IMR-90 (cell line): Measurements from ENCODE around the gene ATRNL1. TPM values are rescaled to one million over a fixed set of nuclear protein-coding genes. Genes with fewer than 3 reads are reported as not detected.

Experiments used
- ATAC-seq: fragments of 200-7000 bp; cut with Tn5 transposase; 2 replicates; pipeline ENCODE4 v1.9.1; 2020; ENCODE audit warnings: low read depth, mild to moderate bottlenecking, moderate library complexity
- BruUV-seq: library from RNA; stranded (reverse); fragments of 400-500 nt; replicated peaks from 2 replicates; lab custom pipeline; 2021; lab: Mats Ljungman, UMichigan
- CTCF ChIA-PET: fragments of 300-600 bp; formaldehyde crosslinking; extraction: SDS; loops from one replicate; lab custom pipeline; 2021; ENCODE audit warnings: antibody characterized with exemption; lab: Yijun Ruan, JAX
- POLR2A ChIA-PET: fragments of 300-600 bp; sonication (Branson Sonifier 250); formaldehyde crosslinking; loops from one replicate; lab custom pipeline; 2022; ENCODE audit warnings: antibody characterized with exemption; ENCODE audit not compliant: unreplicated experiment; lab: Charles Lee
- DNase-seq: peaks from one replicate; pipeline ENCODE4 v3.0.0; 2013
- H2AFZ ChIP-seq: replicated peaks from 2 replicates; pipeline ENCODE3; 2013; ENCODE audit warnings: low read length, mild to moderate bottlenecking; ENCODE audit not compliant: poor library complexity
- H2AK5ac ChIP-seq: 2 replicates; pipeline ENCODE4 v1.6.1; 2013; ENCODE audit warnings: low read depth, low read length, inconsistent platforms
- H2AK9ac ChIP-seq: replicated peaks from 2 replicates; pipeline ENCODE3; 2013; ENCODE audit warnings: mild to moderate bottlenecking, low read depth, low read length, moderate library complexity; ENCODE audit not compliant: poor library complexity
- H2BK120ac ChIP-seq: 2 replicates; pipeline ENCODE4 v1.6.1; 2013; ENCODE audit warnings: low read depth, low read length, inconsistent platforms
- H2BK15ac ChIP-seq: 3 replicates; pipeline ENCODE4 v1.6.1; 2013; ENCODE audit warnings: low read depth, low read length, inconsistent platforms
- H2BK20ac ChIP-seq: 2 replicates; pipeline ENCODE4 v1.6.1; 2013; ENCODE audit warnings: low read depth, mild to moderate bottlenecking, inconsistent platforms, low read length, moderate library complexity
- H2BK5ac ChIP-seq: 2 replicates; pipeline ENCODE4 v1.6.1; 2013; ENCODE audit warnings: mild to moderate bottlenecking, low read depth, low read length, inconsistent platforms; ENCODE audit not compliant: poor library complexity, severe bottlenecking
- H3K14ac ChIP-seq: replicated peaks from 2 replicates; pipeline ENCODE4 v1.6.1; 2013; ENCODE audit warnings: low read depth, low read length, inconsistent platforms
- H3K18ac ChIP-seq: 2 replicates; pipeline ENCODE4 v1.6.1; 2013; ENCODE audit warnings: low read depth, low read length, control low read depth
- H3K23ac ChIP-seq: 2 replicates; pipeline ENCODE4 v1.6.1; 2013; ENCODE audit warnings: low read depth, low read length, inconsistent platforms
- H3K27ac ChIP-seq: 2 replicates; pipeline ENCODE4 v1.5.1; 2013; ENCODE audit warnings: mild to moderate bottlenecking, control low read depth, low read length; ENCODE audit not compliant: insufficient read depth
- H3K27me3 ChIP-seq: 2 replicates; pipeline ENCODE4 v1.6.1; 2013; ENCODE audit warnings: low read length; ENCODE audit not compliant: control insufficient read depth, insufficient read depth
- H3K36me3 ChIP-seq: 2 replicates; pipeline ENCODE4 v1.6.1; 2013; ENCODE audit warnings: low read length, mixed read lengths; ENCODE audit not compliant: control insufficient read depth, insufficient read depth
- H3K4ac ChIP-seq: 2 replicates; pipeline ENCODE4 v1.6.1; 2013; ENCODE audit warnings: low read depth, low read length, inconsistent platforms
- H3K4me1 ChIP-seq: 2 replicates; pipeline ENCODE4 v1.6.1; 2013; ENCODE audit warnings: low read length, mixed read lengths; ENCODE audit not compliant: control insufficient read depth, insufficient read depth
- H3K4me2 ChIP-seq: 2 replicates; pipeline ENCODE4 v1.6.1; 2013; ENCODE audit warnings: low read depth, mild to moderate bottlenecking, control low read depth, low read length, moderate library complexity
- H3K4me3 ChIP-seq: 2 replicates; pipeline ENCODE4 v1.5.1; 2013; ENCODE audit warnings: low read depth, mild to moderate bottlenecking, control low read depth, low read length, moderate library complexity; ENCODE audit not compliant: insufficient read depth
- H3K56ac ChIP-seq: 2 replicates; pipeline ENCODE4 v1.6.1; 2013; ENCODE audit warnings: low read length, inconsistent platforms; ENCODE audit not compliant: insufficient read depth; ENCODE audit errors: extremely low read depth
- H3K79me1 ChIP-seq, 2 experiments: 2 replicates each; pipeline ENCODE4 v1.6.1; 2013; ENCODE audit warnings: low read length in 2 of 2, inconsistent platforms in 1 of 2, low read depth in 1 of 2
- H3K9ac ChIP-seq: 2 replicates; pipeline ENCODE4 v1.6.1; 2013; ENCODE audit warnings: low read depth, low read length, control low read depth
- H3K9me1 ChIP-seq: 2 replicates; pipeline ENCODE4 v1.6.1; 2013; ENCODE audit warnings: low read length, inconsistent platforms; ENCODE audit not compliant: insufficient read depth
- H3K9me3 ChIP-seq: 2 replicates; pipeline ENCODE4 v1.6.1; 2013; ENCODE audit warnings: low read length; ENCODE audit not compliant: control insufficient read depth, insufficient read depth
- H4K20me1 ChIP-seq: 2 replicates; pipeline ENCODE4 v1.6.1; 2013; ENCODE audit warnings: low read length, inconsistent platforms; ENCODE audit not compliant: insufficient read depth
- H4K5ac ChIP-seq: 2 replicates; pipeline ENCODE4 v1.6.1; 2013; ENCODE audit warnings: mild to moderate bottlenecking, low read depth, low read length, control low read depth
- H4K8ac ChIP-seq, 2 experiments: 2 replicates each; pipeline ENCODE4 v1.6.1; 2013; ENCODE audit warnings: low read depth in 2 of 2, low read length in 2 of 2, control low read depth in 1 of 2, inconsistent platforms in 1 of 2
- H4K91ac ChIP-seq: 2 replicates; pipeline ENCODE4 v1.6.1; 2013; ENCODE audit warnings: low read depth, low read length, inconsistent platforms; ENCODE audit not compliant: insufficient read depth
- BHLHE40 ChIP-seq: fragments of 150-350 bp; IDR thresholded peaks from 2 replicates; pipeline ENCODE4 v1.6.1; 2016; ENCODE audit warnings: mild to moderate bottlenecking, low read depth, low read length
- CEBPB ChIP-seq: IDR thresholded peaks from 2 replicates; pipeline ENCODE4 v1.6.1; 2012; ENCODE audit warnings: low read depth, low read length, improper control_type of control experiment
- CHD1 ChIP-seq: IDR thresholded peaks from 2 replicates; pipeline ENCODE4 v1.6.1; 2012; ENCODE audit warnings: low read depth, low read length, improper control_type of control experiment
- CTCF ChIP-seq: conservative IDR thresholded peaks from 2 replicates; pipeline ENCODE4 v1.5.1; 2012; ENCODE audit warnings: mild to moderate bottlenecking, low read depth, low read length, improper control_type of control experiment
- FOS ChIP-seq: fragments of 150-350 bp; IDR thresholded peaks from 2 replicates; pipeline ENCODE4 v1.6.1; 2016; ENCODE audit warnings: low read depth, low read length
- MAFK ChIP-seq: IDR thresholded peaks from 2 replicates; pipeline ENCODE4 v1.6.1; 2012; ENCODE audit warnings: low read depth, low read length, improper control_type of control experiment
- MXI1 ChIP-seq: IDR thresholded peaks from 2 replicates; pipeline ENCODE4 v1.6.1; 2012; ENCODE audit warnings: low read depth, mild to moderate bottlenecking, low read length, moderate library complexity, borderline replicate concordance
- NFE2L2 ChIP-seq: fragments of 150-350 bp; IDR thresholded peaks from 2 replicates; pipeline ENCODE4 v1.6.1; 2016; ENCODE audit warnings: low read depth, mild to moderate bottlenecking, low read length
- RAD21 ChIP-seq: IDR thresholded peaks from 2 replicates; pipeline ENCODE4 v1.6.1; 2012; ENCODE audit warnings: low read length, improper control_type of control experiment
- RCOR1 ChIP-seq: IDR thresholded peaks from 2 replicates; pipeline ENCODE4 v1.6.1; 2012; ENCODE audit warnings: mild to moderate bottlenecking, low read length, improper control_type of control experiment; ENCODE audit not compliant: insufficient replicate concordance
- RFX5 ChIP-seq: IDR thresholded peaks from 2 replicates; pipeline ENCODE4 v1.8.0; 2012; ENCODE audit warnings: low read depth, mild to moderate bottlenecking, low read length, moderate library complexity
- SMC3 ChIP-seq: fragments of 150-350 bp; IDR thresholded peaks from 2 replicates; pipeline ENCODE4 v1.6.1; 2016; ENCODE audit warnings: low read depth, mild to moderate bottlenecking, antibody characterized with exemption, low read length, moderate library complexity
- WGBS, 2 experiments: methylation state at CpG; one replicate each; pipeline versions ENCODE4 v1.1.5 to v1.1.7; 2013; ENCODE audit warnings: missing lambda C conversion rate in 2 of 2; ENCODE audit not compliant: insufficient read length in 1 of 2; ENCODE audit errors: extremely low coverage in 2 of 2; 5-methylcytosine and 5-hydroxymethylcytosine counted together
- dilution Hi-C: fragments of 300-500 bp; cut with HindIII; formaldehyde crosslinking; loops from one replicate; pipeline ENCODE4 v1.14.3; 2018; ENCODE audit warnings: low sequenced_read_pairs; ENCODE audit not compliant: unreplicated experiment
- in situ Hi-C: fragments of 300-500 bp; cut with MboI; formaldehyde crosslinking; loops from 3 replicates; pipeline ENCODE4 v1.14.3; 2019; ENCODE audit warnings: low sequenced_read_pairs, inconsistent platforms, mixed read lengths
- intact Hi-C: fragments of 100-400 bp; cut with micrococcal nuclease; formaldehyde crosslinking; loops from 2 replicates; pipeline ENCODE4 v1.10.0; 2022
- polyA plus RNA-seq, 3 experiments: library from polyadenylated mRNA; depleted of rRNA; stranded (reverse); fragments of >200 nt; gene quantifications; 2 replicates each; pipeline ENCODE4 v1.2.3, GENCODE V29; 2012; ENCODE audit warnings: low replicate concordance in 1 of 3
- total RNA-seq: library from RNA; depleted of rRNA; stranded (reverse); fragments of >200 nt; gene quantifications from 2 replicates; pipeline ENCODE4 v1.2.3, GENCODE V29; 2012
- TF ChIP-seq, protein P1 (sequence below): fragments of 150-350 bp; IDR thresholded peaks from 2 replicates; pipeline ENCODE4 v1.6.1; 2017; ENCODE audit warnings: mild to moderate bottlenecking, antibody characterized with exemption, low read length, low read depth

Gene ATRNL1
- total and polyA plus RNA-seq, 2 of the 4 experiments (the other 2 are of a cell fraction), result 0.18 to 0.19 TPM

DNA sequence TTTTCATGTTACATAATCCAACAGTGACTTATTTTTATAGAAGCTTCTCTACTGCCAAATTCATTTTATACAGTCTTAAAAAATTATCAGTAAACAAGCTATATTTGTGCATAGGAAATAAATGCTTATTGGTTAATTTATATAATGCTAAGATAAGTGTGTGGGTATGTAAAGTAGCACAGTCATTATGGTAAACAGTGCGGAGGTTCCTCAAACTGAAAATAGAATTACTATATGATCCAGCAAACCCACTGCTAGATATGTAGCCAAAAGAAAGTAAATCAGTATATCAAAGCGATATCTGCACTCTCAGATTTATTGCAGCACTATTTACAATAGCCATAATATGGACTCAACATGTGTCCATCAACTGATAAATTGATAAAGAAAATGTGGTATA is 71.1 kb downstream of the ATRNL1 start:
- CTCF ChIA-PET, result interaction anchor here (1.1 to 1.4 kb wide), 2 partner anchors 14 to 23 kb away, joined by 3 to 4 read pairs; no protein-coding TSS in a partner anchor

More for the DNA sequence above, 71.1 kb downstream of the ATRNL1 start:
- POLR2A ChIA-PET, result no interaction called here
- Histone ChIP-seq H4K20me1 (no peaks in the 10 kb centered on the region), H3K14ac (no peak overlapping the region), H4K91ac (no peak overlapping the region), H2AK5ac (no peak overlapping the region), H2BK120ac (no peak overlapping the region), H3K27me3 (no peaks in the 10 kb centered on the region), H3K9me3 (no peaks in the 10 kb centered on the region), H4K8ac (no peak overlapping the region), H3K4ac (no peak overlapping the region), H3K36me3 (no peaks in the 10 kb centered on the region), H3K4me2 (no peak overlapping the region), H3K4me3 (no peak overlapping the region), H2AFZ (no peak overlapping the region), H4K5ac (no peak overlapping the region), H3K18ac (no peak overlapping the region), H2BK5ac (no peak overlapping the region), H3K56ac (no peak overlapping the region), H2BK15ac (no peak overlapping the region), H3K4me1 (no peaks in the 10 kb centered on the region), H3K9ac (no peak overlapping the region), H3K9me1 (no peaks in the 10 kb centered on the region), H3K79me1 (no peaks in the 10 kb centered on the region), H2BK20ac (no peak overlapping the region), H3K27ac (no peak overlapping the region), H2AK9ac (no peak overlapping the region), H3K23ac (no peak overlapping the region)
- no peak for TF ChIP-seq CTCF
- TF ChIP-seq RFX5, result no peak
- no peak for TF ChIP-seq CEBPB
- TF ChIP-seq RAD21, result no peak
- TF ChIP-seq SMC3, result no peak
- TF ChIP-seq FOS, result no peak
- TF ChIP-seq MXI1, result no peak
- no peak for TF ChIP-seq MAFK
- TF ChIP-seq BHLHE40, result no peak
- no peak for TF ChIP-seq NFE2L2
- TF ChIP-seq, protein P1, sequence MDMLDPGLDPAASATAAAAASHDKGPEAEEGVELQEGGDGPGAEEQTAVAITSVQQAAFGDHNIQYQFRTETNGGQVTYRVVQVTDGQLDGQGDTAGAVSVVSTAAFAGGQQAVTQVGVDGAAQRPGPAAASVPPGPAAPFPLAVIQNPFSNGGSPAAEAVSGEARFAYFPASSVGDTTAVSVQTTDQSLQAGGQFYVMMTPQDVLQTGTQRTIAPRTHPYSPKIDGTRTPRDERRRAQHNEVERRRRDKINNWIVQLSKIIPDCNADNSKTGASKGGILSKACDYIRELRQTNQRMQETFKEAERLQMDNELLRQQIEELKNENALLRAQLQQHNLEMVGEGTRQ, result no peak
- TF ChIP-seq CHD1, result no peak
- no peak for TF ChIP-seq RCOR1
- in situ Hi-C loops, result no loop called here
- no TSS peak for BruUV-seq
- ATAC-seq (no peak), DNase-seq (no peak)
- WGBS, 2 experiments, result no CpG with 5 or more reads among the region's 2 CpGs
- intact Hi-C loops, result no loop called here
- dilution Hi-C loops, result no loop called here
